MM.1S (cell line): ENCODE results near the gene CCDC71L.

Experiments used
- DNase-seq: peaks from one replicate; pipeline ENCODE4 v3.0.0-alpha.2; 2015
- H2AFZ ChIP-seq: fragments of 300-600 bp; sonication (generic); 2 replicates; pipeline ENCODE4 v1.6.0; 2016; ENCODE audit warnings: antibody characterized with exemption, low read length
- H3F3A ChIP-seq: fragments of 300-600 bp; sonication (generic); 2 replicates; pipeline ENCODE4 v1.6.1; 2016; ENCODE audit warnings: mild to moderate bottlenecking, antibody characterized with exemption, low read length, moderate library complexity, mixed read lengths; ENCODE audit not compliant: insufficient read depth
- H3K27ac ChIP-seq: fragments of 300-600 bp; sonication (generic); 2 replicates; pipeline ENCODE4 v1.5.1; 2016; ENCODE audit warnings: mild to moderate bottlenecking, low read length
- H3K27me3 ChIP-seq: fragments of 300-600 bp; sonication (generic); replicated peaks from 2 replicates; pipeline ENCODE4 v1.6.0; 2016; ENCODE audit warnings: low read length; ENCODE audit not compliant: insufficient read depth
- H3K36me3 ChIP-seq: fragments of 300-600 bp; sonication (generic); replicated peaks from 2 replicates; pipeline ENCODE4 v1.6.1; 2016; ENCODE audit warnings: mild to moderate bottlenecking, low read length, mixed read lengths; ENCODE audit not compliant: insufficient read depth
- H3K4me1 ChIP-seq: fragments of 300-600 bp; sonication (generic); 2 replicates; pipeline ENCODE4 v1.6.1; 2016; ENCODE audit warnings: low read length, mixed read lengths
- H3K4me2 ChIP-seq: fragments of 300-600 bp; sonication (generic); 2 replicates; pipeline ENCODE4 v1.6.0; 2016; ENCODE audit warnings: low read depth, low read length
- H3K4me3 ChIP-seq: fragments of 300-600 bp; sonication (generic); 2 replicates; pipeline ENCODE4 v1.5.1; 2016; ENCODE audit warnings: low read length, mixed read lengths
- H3K79me2 ChIP-seq: fragments of 300-600 bp; sonication (generic); 2 replicates; pipeline ENCODE4 v1.6.1; 2016; ENCODE audit warnings: mixed run types, low read length, mixed read lengths
- H3K9ac ChIP-seq: fragments of 300-600 bp; sonication (generic); 2 replicates; pipeline ENCODE4 v1.6.1; 2016; ENCODE audit warnings: low read length, mixed read lengths
- H3K9me2 ChIP-seq: fragments of 300-600 bp; sonication (generic); replicated peaks from 2 replicates; pipeline ENCODE4 v1.6.1; 2016; ENCODE audit warnings: mild to moderate bottlenecking, low read length, mixed read lengths; ENCODE audit not compliant: insufficient read depth
- H3K9me3 ChIP-seq: fragments of 300-600 bp; sonication (generic); replicated peaks from 2 replicates; pipeline ENCODE4 v1.6.1; 2016; ENCODE audit warnings: mild to moderate bottlenecking, low read length, mixed read lengths; ENCODE audit not compliant: insufficient read depth
- H4K20me1 ChIP-seq: fragments of 300-600 bp; sonication (generic); 2 replicates; pipeline ENCODE4 v1.6.1; 2016; ENCODE audit warnings: mild to moderate bottlenecking, low read length, moderate library complexity, mixed read lengths; ENCODE audit not compliant: insufficient read depth
- EZH2 ChIP-seq: fragments of 300-600 bp; sonication (generic); optimal IDR thresholded peaks from 2 replicates; pipeline ENCODE3; 2017; ENCODE audit warnings: low read depth, mild to moderate bottlenecking, antibody characterized with exemption, low read length, mixed read lengths
- EZH2phosphoT487 ChIP-seq: fragments of 300-600 bp; sonication (generic); IDR thresholded peaks from 2 replicates; pipeline ENCODE4 v1.6.1; 2018; ENCODE audit warnings: antibody characterized with exemption, low read length
- TF ChIP-seq, protein P1 (sequence below): fragments of 300-600 bp; sonication (generic); IDR thresholded peaks from 2 replicates; pipeline ENCODE4 v1.5.1; 2016; ENCODE audit warnings: antibody characterized with exemption, low read length, mixed read lengths

The CCDC71L gene

GRCh38 chr7:106620676-106621075 is 40.3 kb downstream of the CCDC71L start:
- H3K36me3 ChIP-seq: no peaks in the 10 kb centered on the region
- TF ChIP-seq, protein P1, sequence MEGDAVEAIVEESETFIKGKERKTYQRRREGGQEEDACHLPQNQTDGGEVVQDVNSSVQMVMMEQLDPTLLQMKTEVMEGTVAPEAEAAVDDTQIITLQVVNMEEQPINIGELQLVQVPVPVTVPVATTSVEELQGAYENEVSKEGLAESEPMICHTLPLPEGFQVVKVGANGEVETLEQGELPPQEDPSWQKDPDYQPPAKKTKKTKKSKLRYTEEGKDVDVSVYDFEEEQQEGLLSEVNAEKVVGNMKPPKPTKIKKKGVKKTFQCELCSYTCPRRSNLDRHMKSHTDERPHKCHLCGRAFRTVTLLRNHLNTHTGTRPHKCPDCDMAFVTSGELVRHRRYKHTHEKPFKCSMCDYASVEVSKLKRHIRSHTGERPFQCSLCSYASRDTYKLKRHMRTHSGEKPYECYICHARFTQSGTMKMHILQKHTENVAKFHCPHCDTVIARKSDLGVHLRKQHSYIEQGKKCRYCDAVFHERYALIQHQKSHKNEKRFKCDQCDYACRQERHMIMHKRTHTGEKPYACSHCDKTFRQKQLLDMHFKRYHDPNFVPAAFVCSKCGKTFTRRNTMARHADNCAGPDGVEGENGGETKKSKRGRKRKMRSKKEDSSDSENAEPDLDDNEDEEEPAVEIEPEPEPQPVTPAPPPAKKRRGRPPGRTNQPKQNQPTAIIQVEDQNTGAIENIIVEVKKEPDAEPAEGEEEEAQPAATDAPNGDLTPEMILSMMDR: no peak
- TF ChIP-seq EZH2: no peak
- no peak for TF ChIP-seq EZH2phosphoT487
- H3K9me2 ChIP-seq: no peaks in the 10 kb centered on the region
- H3K4me3 ChIP-seq: no peak overlapping the region
- H2AFZ ChIP-seq: no peak overlapping the region
- no peak overlapping the region for H3K27ac ChIP-seq
- H3K79me2 ChIP-seq: no peaks in the 10 kb centered on the region
- DNase-seq: no peak
- H4K20me1 ChIP-seq: no peaks in the 10 kb centered on the region
- H3F3A ChIP-seq: no peaks in the 10 kb centered on the region
- no peak overlapping the region for H3K4me2 ChIP-seq
- H3K27me3 ChIP-seq: no peaks in the 10 kb centered on the region
- H3K9ac ChIP-seq: no peak overlapping the region
- no peaks in the 10 kb centered on the region for H3K9me3 ChIP-seq
- no peaks in the 10 kb centered on the region for H3K4me1 ChIP-seq

DNA sequence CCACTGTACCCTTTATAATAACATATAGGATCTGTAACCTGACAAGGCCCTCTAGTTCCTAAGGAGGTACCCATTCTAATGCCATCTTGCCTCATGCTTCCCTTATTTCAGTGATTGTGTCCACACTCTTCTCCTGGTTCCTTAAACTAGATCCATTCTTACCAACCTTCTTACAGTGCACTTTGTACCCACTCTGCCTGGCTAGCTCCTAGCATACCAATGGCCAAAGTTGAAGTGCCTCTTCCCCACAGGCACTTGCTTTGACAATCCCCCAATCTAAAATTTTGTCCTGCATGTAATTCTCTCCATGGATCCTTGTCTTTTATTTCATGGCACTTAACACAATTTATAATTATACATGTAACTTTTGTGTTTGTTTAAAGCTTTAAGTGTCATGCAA is 40.9 kb downstream of the CCDC71L start:
- Histone ChIP-seq H3K9me3 (no peaks in the 10 kb centered on the region), H3K4me2 (no peak overlapping the region), H2AFZ (no peak overlapping the region), H3K9me2 (no peaks in the 10 kb centered on the region), H3K4me3 (no peak overlapping the region), H3K4me1 (no peaks in the 10 kb centered on the region), H4K20me1 (no peaks in the 10 kb centered on the region), H3K79me2 (no peaks in the 10 kb centered on the region), H3K36me3 (no peaks in the 10 kb centered on the region), H3K27ac (no peak overlapping the region), H3K27me3 (no peaks in the 10 kb centered on the region), H3K9ac (no peak overlapping the region), H3F3A (no peaks in the 10 kb centered on the region)
- TF ChIP-seq, protein P1: no peak
- TF ChIP-seq EZH2phosphoT487: no peak
- TF ChIP-seq EZH2: no peak
- no peak for DNase-seq

- no peaks in the 10 kb centered on the region for H3K9me2 ChIP-seq
- no peak overlapping the region for H2AFZ ChIP-seq
- H3K27me3 ChIP-seq: no peaks in the 10 kb centered on the region
- H3K36me3 ChIP-seq: no peaks in the 10 kb centered on the region
- no peak overlapping the region for H3K9ac ChIP-seq
- H3K27ac ChIP-seq: no peak overlapping the region
- H3K4me2 ChIP-seq: no peak overlapping the region
- H3F3A ChIP-seq: no peaks in the 10 kb centered on the region
- no peaks in the 10 kb centered on the region for H3K79me2 ChIP-seq
- TF ChIP-seq EZH2 (no peak), EZH2phosphoT487 (no peak)
- TF ChIP-seq, protein P1: no peak
- no peak overlapping the region for H3K4me3 ChIP-seq
- no peaks in the 10 kb centered on the region for H4K20me1 ChIP-seq
- no peaks in the 10 kb centered on the region for H3K4me1 ChIP-seq
- no peak for DNase-seq
- H3K9me3 ChIP-seq: no peaks in the 10 kb centered on the region
Observed at GRCh38 chr7:106619213-106619612, 41.7 kb downstream of the CCDC71L start.

DNA sequence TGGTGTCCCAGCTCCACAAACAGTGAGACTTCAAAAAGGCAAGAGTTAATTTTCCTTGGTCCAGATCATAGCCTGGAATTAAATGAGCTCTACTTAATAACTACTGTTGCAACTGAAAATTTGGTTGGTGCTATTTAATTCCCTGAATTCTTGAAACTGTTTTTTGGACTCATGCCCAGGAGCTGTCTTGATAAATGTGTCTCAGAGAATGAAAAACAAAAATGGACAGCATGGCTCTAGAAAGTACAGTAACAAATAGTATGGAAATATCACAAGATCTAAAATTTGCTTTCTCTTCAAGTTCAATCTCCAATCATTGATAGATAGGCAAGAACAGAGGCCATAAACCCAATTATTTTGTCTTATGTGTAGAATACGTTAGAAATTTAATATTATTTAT is 42.5 kb downstream of the CCDC71L start:
- Histone ChIP-seq H3K36me3 (no peaks in the 10 kb centered on the region), H4K20me1 (no peaks in the 10 kb centered on the region), H3K9me3 (no peaks in the 10 kb centered on the region), H3K27ac (no peak overlapping the region), H3K4me3 (no peak overlapping the region), H2AFZ (no peak overlapping the region), H3K4me2 (no peak overlapping the region), H3K9me2 (no peaks in the 10 kb centered on the region), H3K79me2 (no peaks in the 10 kb centered on the region), H3K27me3 (no peaks in the 10 kb centered on the region), H3K4me1 (no peaks in the 10 kb centered on the region), H3F3A (no peaks in the 10 kb centered on the region), H3K9ac (no peak overlapping the region)
- TF ChIP-seq EZH2phosphoT487 (no peak), EZH2 (no peak)
- TF ChIP-seq, protein P1: no peak
- DNase-seq: no peak
